Thyroid gland (tissue), 4 donors: Measurements from ENCODE around the gene NUPR1.

Source experiments
- POLR2A ChIP-seq, 2 donors: fragments of 450-650 bp; IDR thresholded peaks; one replicate each; pipeline ENCODE4 v1.6.1; 2017; ENCODE audit warnings: antibody characterized with exemption in 2 of 2, mild to moderate bottlenecking in 2 of 2, moderate library complexity in 1 of 2
- TF ChIP-seq, protein P1 (sequence below), 6 experiments: fragments of 200-600 bp in 3 of 6; fragments of 450-650 bp in 3 of 6; sonication (generic) in 3 of 6; IDR thresholded peaks; one replicate each; pipeline ENCODE4 v1.5.1; 2016 to 2019; ENCODE audit warnings: antibody characterized with exemption in 6 of 6, mild to moderate bottlenecking in 2 of 6, inconsistent platforms in 1 of 6, moderate library complexity in 1 of 6

DNA sequence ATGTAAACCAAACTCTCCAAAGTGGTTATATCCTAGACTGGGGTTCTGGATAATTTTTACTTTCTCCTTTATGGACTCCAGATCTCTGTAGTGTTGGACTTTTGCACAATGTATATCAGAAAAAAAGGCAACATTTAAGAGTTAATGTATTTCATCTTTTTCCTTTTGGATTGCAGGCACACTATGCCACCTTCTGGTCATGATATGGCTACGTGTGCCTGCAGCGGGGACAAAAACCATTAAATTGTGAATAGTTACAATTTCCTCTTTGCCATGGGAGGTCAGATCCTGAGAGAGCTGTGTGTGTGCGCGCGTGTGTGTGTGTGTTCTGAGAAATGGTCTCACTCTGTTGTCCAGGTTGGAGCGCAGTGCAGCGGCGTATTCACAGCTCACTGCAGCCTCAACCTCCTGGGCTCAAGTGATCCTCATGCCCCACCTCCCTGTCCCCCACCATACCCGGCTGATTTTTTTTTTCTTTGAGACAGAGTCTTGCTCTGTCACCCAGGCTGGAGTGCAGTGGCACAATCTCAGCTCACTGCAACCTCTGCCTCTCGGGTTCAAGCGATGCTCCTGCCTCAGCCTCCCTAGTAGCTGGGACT, 10.6 kb upstream of the NUPR1 start:
- TF ChIP-seq, protein P1, sequence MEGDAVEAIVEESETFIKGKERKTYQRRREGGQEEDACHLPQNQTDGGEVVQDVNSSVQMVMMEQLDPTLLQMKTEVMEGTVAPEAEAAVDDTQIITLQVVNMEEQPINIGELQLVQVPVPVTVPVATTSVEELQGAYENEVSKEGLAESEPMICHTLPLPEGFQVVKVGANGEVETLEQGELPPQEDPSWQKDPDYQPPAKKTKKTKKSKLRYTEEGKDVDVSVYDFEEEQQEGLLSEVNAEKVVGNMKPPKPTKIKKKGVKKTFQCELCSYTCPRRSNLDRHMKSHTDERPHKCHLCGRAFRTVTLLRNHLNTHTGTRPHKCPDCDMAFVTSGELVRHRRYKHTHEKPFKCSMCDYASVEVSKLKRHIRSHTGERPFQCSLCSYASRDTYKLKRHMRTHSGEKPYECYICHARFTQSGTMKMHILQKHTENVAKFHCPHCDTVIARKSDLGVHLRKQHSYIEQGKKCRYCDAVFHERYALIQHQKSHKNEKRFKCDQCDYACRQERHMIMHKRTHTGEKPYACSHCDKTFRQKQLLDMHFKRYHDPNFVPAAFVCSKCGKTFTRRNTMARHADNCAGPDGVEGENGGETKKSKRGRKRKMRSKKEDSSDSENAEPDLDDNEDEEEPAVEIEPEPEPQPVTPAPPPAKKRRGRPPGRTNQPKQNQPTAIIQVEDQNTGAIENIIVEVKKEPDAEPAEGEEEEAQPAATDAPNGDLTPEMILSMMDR (IDR thresholded peaks at IDR 0.05): peak in 5 of 6 experiments; percentile 22 to 70 (median 63)
- no peak for TF ChIP-seq POLR2A (IDR thresholded peaks at IDR 0.05)
